Stimulated activated CD8-positive, alpha-beta memory T cell treated with anti-CD3 and anti-CD28 coated beads, Interleukin-7, amount 100 ng/mL, for 1 hour (primary cell): ENCODE results near the gene B4GALT2.

Source experiments
- DNase-seq, 2 donors: peaks; one replicate each; pipeline ENCODE4 v3.0.0-alpha.2; 2020; ENCODE audit warnings: low read depth in 2 of 2

Gene B4GALT2

GRCh38 chr1:44029911-44030604 is 51.0 kb downstream of the B4GALT2 start:
- DNase-seq = peak; percentile 60 to 69

DNA sequence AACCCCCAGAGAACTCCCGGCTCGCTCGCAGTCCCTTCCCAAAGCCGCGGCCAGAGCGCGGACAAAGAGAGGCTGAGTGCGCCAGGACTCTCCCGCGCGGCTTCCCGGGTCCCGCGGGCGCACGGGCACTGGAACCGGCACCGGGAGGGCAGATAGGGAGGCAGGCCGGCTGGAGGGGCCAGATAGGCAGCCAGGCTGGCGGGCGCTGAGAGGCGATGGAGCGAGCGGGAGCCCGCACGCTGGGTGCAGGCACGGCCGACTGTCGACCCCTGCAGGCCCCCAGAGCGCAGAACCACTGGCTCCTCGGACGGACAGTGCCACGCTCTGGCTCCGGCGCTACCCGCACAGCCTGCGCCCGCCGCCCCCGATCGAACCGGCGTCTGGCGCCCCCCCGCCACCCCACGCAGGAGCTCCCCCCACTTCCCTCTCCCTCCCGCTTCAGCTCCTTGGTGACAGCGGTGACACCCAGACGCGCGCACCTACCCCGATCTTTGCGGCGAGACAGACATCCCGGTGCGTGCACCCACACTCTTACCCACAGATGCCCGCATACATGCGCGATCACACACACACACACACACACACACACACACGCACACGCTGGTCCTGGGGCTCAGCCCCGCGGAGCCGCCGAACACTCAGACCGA is 51.7 kb downstream of the B4GALT2 start:
- DNase-seq = no peak

DNA sequence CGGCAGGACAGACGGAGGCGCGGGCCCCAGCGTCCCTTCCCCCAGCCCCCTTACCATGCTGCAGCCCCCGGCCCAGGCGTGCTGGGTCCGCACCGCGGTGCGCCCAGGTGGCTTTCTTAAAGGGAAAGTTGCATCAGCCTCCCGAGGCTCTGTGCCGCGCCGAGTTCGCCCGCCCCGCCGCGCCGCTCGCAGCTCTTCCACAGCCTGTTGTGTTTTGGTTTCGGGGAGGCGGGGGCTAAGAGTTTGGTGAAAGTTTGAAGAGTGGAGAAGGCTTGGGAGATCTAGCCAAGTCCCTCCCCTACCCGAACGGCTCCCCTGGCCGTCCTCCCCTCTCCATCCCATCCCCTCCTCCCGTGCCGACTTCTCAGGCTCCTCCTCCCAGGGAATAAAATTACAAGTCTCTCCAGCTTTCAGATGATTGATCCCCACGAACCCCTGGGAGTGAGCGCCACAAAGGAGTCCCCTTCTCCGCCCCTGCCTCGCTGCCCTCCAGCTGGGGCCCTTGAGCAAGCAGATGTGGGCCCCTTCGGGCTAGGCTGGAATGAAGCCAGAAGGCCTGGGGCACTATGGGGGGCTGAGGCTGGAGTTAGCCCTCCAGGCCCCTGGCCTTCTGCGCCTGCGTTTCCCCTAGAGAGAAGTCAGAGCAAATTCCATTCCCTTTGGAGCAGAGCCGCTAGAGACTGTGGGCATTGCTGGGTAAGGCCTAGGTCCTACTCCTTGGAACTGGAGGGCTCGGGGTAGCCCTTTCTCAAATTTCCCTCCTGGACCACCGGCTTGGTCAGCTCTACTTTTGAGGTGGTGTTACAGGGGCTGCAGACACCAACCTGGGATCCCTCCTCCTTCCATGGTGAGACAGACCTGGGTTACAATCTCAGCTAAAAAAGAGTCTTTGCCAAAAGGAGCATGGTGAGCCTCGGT is 52.5 kb downstream of the B4GALT2 start, which contains the start of gene SLC6A9:
Gene SLC6A9, minus strand, starts transcription at position 211 of the 918 bp plus-strand sequence. CDS start 7,185 bp downstream, outside the sequence.
- no peak for DNase-seq

DNA sequence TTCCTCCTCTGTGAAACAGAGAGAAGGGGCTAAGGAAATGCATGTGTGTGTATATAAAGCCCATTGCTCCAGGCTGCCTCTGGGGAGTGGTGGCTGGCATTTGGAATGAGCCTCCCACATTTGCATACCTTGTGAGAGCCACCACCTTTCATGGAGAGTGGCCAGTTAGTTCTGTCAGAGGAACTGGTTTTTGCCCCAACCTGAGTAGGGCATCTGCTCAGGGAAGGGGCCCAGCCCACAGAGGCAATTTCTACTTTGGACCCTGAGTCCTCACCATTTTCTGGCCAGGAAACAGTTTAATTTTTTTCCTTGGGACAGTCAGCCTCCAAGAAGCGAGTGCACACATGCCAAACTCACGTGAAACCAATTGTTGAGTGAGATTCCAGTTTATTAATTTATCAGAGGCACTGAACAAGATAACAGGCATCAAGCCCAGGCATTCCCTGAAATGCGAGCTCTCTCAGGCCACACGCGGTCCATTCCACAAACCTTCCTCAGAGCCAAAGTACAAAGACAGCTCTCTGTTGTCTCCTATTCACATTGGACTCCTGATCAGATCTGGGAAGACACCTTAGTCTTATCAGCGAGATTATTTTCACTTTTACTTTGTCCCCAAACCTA is 53.3 kb downstream of the B4GALT2 start:
- DNase-seq = no peak

- no peak for DNase-seq
These were observed 54.1 kb downstream of the B4GALT2 start for GRCh38 chr1:44033041-44033575.

DNA sequence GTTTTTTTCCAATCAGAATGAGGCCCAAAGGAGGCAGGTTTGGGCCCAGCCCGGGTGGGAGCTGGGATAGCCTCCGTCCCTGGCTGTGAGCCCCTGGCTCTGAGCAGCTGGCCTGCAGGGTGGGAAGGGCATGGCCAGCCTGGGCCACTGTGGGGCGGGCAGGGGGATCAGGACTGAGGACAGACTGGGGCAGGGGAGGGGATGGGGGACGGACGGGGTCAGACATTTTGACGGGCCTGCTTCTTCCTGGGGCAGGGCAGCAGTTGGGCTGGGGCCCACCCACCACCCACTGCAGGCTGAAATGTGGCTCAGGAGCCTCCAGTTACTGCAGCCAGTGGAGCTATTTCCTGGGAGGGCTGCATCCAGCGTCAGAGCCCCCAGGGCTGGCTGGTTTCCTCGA is 54.7 kb downstream of the B4GALT2 start:
- DNase-seq = no peak

DNA sequence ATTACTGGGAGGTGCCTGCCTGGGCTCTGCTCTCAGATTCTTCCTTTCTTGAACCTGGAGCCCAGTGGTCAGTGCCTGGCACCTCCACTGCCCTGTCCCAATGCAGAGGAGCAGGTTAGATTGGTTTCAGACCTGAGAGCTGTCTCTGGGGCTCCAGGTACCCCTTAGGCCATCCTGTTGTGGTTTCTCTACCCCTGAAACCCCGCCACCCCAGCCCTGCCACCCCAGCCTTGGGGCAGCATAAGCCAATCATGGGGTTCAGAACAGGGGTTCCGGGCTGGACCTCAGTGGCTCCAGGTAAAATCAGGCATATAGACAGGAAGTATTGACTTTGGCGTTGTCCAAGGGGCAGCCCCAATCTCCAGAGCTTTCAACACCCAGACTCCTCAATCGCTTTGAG is 55.4 kb downstream of the B4GALT2 start:
- DNase-seq = no peak

DNA sequence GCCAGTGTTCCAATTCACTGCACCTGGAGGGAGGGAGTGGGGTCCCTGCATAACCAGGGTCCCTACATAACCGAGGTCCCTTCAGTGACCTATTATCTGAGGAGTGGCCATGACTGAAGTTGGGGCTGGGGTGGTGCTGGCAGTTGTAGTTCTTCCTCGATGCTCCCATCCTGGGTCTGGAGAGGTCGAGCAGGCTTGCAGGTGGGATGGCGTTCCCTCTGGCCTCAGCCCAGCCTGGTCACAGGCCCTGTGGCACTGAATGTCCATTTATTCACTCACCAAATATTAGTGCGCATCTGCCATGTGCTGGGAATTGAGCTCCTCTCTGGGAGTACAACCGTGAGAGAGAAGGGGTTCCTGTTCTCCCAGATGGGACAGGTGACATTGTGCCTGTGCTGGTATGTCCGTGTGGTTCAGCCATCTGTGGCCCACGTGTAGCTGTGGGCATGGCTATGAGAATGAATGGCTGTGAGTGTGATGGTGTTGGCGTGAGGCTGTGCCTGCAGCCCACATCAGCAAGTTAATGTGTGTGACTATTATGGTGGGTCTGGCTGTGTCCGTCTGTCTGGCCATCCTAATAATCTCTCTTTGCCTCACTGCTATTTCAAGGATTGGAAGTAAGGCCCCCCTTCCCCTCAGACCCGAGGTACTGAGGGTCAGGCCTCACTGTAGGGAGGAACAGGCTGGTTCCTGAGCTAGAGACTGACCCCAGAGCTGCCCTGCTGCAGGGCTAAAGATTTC is 56.1 kb downstream of the B4GALT2 start:
- DNase-seq = no peak

DNA sequence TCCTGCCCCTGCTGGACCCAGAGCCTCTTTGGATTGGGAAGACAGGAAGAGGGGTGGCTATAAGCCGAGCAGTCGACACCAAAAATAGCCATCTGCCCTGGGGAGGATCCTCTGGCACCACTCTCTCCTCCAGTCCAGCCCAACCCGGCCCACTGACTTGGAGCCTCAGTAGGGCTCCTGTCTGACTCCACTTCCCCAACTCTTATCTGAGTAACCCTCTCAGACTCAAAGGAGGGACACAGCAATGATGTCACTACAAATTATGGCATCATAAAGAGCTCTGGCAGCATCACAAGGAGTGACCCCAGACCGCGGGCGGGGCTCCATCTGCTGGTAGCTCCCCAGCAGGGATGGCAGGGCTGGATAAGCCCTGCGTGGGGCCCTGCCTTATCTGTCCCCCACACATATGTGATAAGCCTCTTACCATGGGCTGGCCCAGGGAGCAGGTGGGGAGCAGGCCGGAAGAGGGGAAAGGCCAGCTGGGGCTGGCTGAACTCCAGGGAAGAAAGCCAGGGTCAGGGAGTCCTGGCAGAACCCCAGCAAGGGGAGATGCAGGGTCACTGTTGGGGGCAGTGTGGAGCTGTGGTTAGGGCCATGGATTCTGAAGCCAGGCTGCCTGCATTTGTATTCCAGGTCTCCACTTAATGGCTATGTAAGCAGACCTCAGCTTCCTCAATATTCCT is 56.9 kb downstream of the B4GALT2 start:
- DNase-seq = no peak

GRCh38 chr1:44036409-44037139 is 57.6 kb downstream of the B4GALT2 start:
- peak in 1 of 2 donors; percentile 43 for DNase-seq

DNA sequence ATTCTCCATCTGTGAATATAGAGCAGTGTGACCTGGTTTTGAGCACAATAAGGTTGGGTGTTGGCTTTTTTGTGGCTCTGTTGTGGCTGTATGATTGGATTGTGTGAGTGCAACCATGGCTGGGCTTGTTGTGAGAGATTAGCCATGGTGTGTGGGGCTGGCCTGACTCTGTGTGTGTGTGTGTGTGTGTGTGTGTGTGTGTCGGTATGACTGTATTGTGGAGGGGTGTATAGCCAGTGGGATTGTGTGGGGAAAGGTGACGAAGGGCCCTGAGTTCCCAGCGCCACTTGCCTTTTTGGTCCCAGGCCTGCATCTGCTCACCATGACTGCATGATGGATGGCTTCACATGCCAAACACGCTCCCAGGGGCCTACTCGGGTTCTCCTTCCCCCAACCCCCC is 58.1 kb downstream of the B4GALT2 start:
- no peak for DNase-seq

GRCh38 chr1:44038876-44039657 is 60.1 kb downstream of the B4GALT2 start:
- DNase-seq = no peak

DNA sequence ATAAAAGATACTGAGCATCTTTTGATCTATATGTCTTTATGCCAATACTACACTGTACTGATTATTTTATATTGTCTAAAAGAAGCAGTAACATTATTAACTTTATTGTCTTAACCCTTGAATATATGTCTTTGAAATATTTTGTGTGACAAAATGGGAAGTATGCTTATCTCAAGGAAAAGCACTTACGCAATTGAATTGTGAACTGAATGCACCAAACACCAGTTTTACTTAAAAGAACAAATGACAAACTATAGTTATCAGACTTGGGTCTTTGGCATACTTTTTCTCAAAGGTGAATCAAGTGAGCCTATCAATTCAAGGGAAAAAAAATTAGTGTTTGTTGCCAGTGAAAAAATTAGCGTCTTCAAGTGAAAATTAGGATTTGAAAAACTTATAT is 61.4 kb downstream of the B4GALT2 start:
- DNase-seq = no peak
